Omental fat pad (tissue), 4 donors: ENCODE data around the gene CSMD2. TPM values are rescaled to one million over a fixed set of nuclear protein-coding genes. Genes with fewer than 3 reads are reported as not detected.

Source experiments
- ATAC-seq: fragments of 150-250 bp; one replicate; pipeline ENCODE4 v1.9.1; 2016; ENCODE audit warnings: mild to moderate bottlenecking, moderate library complexity; ENCODE audit not compliant: low FRiP score
- DNase-seq: peaks from one replicate; pipeline ENCODE4 v3.0.0-alpha.2; 2019; ENCODE audit warnings: low spot score
- total RNA-seq, 4 donors: library from RNA; depleted of rRNA; stranded (reverse); fragments of >200 nt; gene quantifications; one replicate each; pipeline ENCODE4 v1.1.0, GENCODE V29; 2016
- TF ChIP-seq, protein P1 (sequence below), 3 donors: fragments of 450-650 bp; IDR thresholded peaks; one replicate each; pipeline ENCODE4 v1.5.1; 2016 to 2017; ENCODE audit warnings: antibody characterized with exemption in 3 of 3, mild to moderate bottlenecking in 3 of 3, moderate library complexity in 2 of 3

CSMD2 gene
- total RNA-seq, 4 donors from 2014 or later: 0.19 to 3.8 (median 0.60) TPM; not detected in 1

- DNase-seq: no peak
- ATAC-seq: no peak
- TF ChIP-seq, protein P1, sequence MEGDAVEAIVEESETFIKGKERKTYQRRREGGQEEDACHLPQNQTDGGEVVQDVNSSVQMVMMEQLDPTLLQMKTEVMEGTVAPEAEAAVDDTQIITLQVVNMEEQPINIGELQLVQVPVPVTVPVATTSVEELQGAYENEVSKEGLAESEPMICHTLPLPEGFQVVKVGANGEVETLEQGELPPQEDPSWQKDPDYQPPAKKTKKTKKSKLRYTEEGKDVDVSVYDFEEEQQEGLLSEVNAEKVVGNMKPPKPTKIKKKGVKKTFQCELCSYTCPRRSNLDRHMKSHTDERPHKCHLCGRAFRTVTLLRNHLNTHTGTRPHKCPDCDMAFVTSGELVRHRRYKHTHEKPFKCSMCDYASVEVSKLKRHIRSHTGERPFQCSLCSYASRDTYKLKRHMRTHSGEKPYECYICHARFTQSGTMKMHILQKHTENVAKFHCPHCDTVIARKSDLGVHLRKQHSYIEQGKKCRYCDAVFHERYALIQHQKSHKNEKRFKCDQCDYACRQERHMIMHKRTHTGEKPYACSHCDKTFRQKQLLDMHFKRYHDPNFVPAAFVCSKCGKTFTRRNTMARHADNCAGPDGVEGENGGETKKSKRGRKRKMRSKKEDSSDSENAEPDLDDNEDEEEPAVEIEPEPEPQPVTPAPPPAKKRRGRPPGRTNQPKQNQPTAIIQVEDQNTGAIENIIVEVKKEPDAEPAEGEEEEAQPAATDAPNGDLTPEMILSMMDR (IDR thresholded peaks at IDR 0.05): no peak
Observed at GRCh38 chr1:33527934-33528333, 637.1 kb downstream of the CSMD2 start.

GRCh38 chr1:33524586-33524985 is 640.4 kb downstream of the CSMD2 start:
- ATAC-seq: no peak
- TF ChIP-seq, protein P1 (IDR thresholded peaks at IDR 0.05): no peak
- DNase-seq: no peak

- TF ChIP-seq, protein P1 (IDR thresholded peaks at IDR 0.05): no peak
- ATAC-seq: no peak
- DNase-seq: no peak
Observed at GRCh38 chr1:33519240-33519884, 645.7 kb downstream of the CSMD2 start.

- no peak for ATAC-seq
- DNase-seq: no peak
- TF ChIP-seq, protein P1 (IDR thresholded peaks at IDR 0.05): no peak
Observed at GRCh38 chr1:33517596-33518250, 647.3 kb downstream of the CSMD2 start.

GRCh38 chr1:33516891-33517567 is 648.0 kb downstream of the CSMD2 start:
- ATAC-seq (no peak), DNase-seq (no peak)
- TF ChIP-seq, protein P1 (IDR thresholded peaks at IDR 0.05): no peak

GRCh38 chr1:33516428-33516827 is 648.6 kb downstream of the CSMD2 start:
- TF ChIP-seq, protein P1 (IDR thresholded peaks at IDR 0.05): no peak
- DNase-seq (no peak), ATAC-seq (no peak)
